ENCODE measurements around the gene CYP4F2.
"Not testable (repeated sequence)": the region's sequence is repeated elsewhere in the genome, so short reads cannot be mapped to it uniquely, and the experiment has no call there.

The CYP4F2 gene

DNA sequence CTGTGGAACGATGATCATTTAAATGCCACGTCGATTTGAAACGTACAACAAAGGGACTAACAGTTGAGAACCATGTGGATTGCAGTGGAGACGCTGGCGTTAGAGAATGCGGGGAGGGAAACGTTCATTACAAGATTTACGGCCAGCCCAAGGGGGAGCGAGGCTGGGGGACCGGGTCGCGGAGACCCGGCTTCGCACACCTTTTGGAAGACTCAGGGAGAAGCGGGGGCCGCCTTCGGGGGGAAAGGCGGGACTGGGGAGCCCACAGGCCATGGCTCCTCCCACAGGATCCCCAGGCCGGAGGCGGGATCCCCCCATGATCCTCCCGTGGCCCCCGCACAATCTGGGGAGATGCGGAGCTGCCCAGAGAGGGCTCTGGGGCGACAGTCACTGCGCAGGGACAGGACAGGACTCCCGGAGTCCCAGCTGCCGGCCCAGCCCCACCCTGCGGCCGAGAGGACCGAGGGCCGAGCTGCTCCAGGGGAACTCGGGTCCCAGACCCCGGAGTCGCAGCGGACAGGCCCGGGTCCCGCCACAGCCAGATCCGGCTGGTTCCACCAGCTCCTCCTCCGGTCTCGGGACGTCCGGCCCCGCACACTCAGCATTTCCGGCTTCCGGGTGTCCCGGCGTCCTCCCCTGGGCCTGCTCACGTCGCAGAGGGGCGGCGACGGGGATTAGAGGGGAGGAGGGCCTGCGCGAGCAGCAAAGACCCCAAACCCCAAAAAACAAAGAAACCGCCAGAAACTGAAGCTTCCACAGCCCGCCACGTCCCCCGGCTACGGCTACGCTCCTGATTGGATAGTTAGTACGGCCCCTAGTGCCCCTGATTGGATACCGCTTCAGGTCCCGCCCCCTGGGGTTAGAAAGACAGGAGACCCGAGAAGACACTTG lies 61.3 kb downstream of the CYP4F2 start:
- Histone ChIP-seq H3K4me2 (peak overlapping the region; percentile 80 to 97 (median 94)), H3K36me3 (no peaks in the 10 kb centered on the region), H3K9me3 (replicated peaks in 1 of 11) (peaks cover 0 to 9% (median 0%) of the 10 kb centered on the region in 11 experiments; a peak in 4 of 22 replicates), H3K4me3 (peak overlapping the region; percentile 74 to 86 (median 80)), H3K4me1 (peaks cover 17 to 43% (median 24%) of the 10 kb centered on the region in 10 experiments), H3K27ac (peak overlapping the region; percentile 98 to 100 (median 99)), H3K27me3 (no peaks in the 10 kb centered on the region), H4K20me1 (no peaks in the 10 kb centered on the region), H3K9ac (peak overlapping the region; percentile 97 to 99 (median 99))
- TF ChIP-seq Cebpa-rat (IDR thresholded peaks at IDR 0.05): no peak

DNA sequence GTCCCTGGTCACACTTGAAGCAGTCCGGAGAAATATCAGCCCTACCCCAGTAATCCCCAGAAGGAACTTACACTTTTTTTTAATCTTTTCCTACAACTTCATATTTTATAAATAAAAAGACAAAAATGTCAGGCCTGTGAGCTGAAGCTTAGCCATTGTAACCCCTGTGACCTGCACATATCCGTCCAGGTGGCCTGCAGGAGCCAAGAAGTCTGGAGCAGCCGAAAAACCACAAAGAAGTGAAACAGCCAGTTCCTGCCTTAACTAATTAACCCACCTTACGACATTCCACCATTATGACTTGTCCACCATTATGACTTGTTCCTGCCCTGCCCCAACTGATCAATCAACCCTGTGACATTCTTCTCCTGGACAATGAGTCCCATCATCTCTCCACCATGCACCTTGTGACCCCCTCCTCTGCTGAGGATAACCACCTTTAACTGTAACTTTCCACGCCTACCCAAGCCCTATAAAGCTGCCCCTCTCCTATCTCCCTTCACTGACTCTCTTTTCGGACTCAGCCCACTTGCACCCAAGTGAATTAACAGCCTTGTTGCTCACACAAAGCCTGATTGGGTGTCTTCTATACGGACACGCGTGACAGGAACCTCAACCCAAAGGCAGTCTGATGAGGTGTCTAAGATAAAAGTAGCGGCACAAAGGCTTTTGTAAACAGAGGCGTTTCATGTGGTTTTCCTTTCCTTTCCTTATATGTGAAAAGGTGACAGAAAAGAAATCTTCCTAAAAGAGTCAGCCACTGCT lies 62.1 kb downstream of the CYP4F2 start:
- Histone ChIP-seq H3K4me1 (peaks cover 17 to 43% (median 24%) of the 10 kb centered on the region in 10 experiments), H3K4me3 (peak overlapping the region; percentile 74 to 86 (median 80)), H3K4me2 (peak overlapping the region; percentile 80 to 97 (median 94)), H3K27ac (peak overlapping the region; percentile 98 to 100 (median 99)), H3K9ac (peak overlapping the region; percentile 97 to 99 (median 99))
- H4K20me1 ChIP-seq; H3K36me3 ChIP-seq; H3K27me3 ChIP-seq; H3K9me3 ChIP-seq (replicated peaks in 1 of 11): not testable (repeated sequence)

DNA sequence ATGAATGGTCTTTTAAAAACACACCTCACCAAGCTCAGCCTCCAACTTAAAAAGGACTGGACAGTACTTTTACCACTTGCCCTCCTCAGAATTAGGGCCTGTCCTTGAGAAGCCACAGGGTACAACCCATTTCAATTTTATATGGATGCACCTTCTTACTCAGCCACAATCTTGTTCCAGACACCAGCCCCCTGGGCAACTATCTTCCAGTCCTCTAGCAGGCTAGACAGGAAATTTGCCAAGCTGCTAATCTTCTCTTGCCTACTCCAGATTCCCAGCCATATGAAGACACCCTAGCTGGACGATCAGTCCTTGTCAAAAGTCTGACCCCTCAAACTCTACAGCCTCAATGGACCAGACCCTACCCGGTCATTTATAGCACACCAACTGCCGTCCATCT lies 63.6 kb downstream of the CYP4F2 start:
- H4K20me1 ChIP-seq; H3K27me3 ChIP-seq; H3K4me2 ChIP-seq; H3K36me3 ChIP-seq; H3K27ac ChIP-seq; H3K9ac ChIP-seq; H3K4me3 ChIP-seq; H3K9me3 ChIP-seq (replicated peaks in 1 of 11): not testable (repeated sequence)
- peaks cover 17 to 35% (median 24%) of the 10 kb centered on the region in 10 experiments for H3K4me1 ChIP-seq

GRCh38 chr19:15831626-15832025 lies 66.2 kb downstream of the CYP4F2 start:
- Histone ChIP-seq H3K9me3 (replicated peaks in 1 of 11) (no peaks in the 10 kb centered on the region), H3K36me3 (no peaks in the 10 kb centered on the region), H3K27ac (no peak overlapping the region), H3K27me3 (no peaks in the 10 kb centered on the region), H3K9ac (no peak overlapping the region), H3K4me3 (no peak overlapping the region), H3K4me2 (no peak overlapping the region), H3K4me1 (peaks cover 7 to 28% (median 23%) of the 10 kb centered on the region in 10 experiments), H4K20me1 (no peaks in the 10 kb centered on the region)
- TF ChIP-seq Cebpa-rat (IDR thresholded peaks at IDR 0.05): no peak

DNA sequence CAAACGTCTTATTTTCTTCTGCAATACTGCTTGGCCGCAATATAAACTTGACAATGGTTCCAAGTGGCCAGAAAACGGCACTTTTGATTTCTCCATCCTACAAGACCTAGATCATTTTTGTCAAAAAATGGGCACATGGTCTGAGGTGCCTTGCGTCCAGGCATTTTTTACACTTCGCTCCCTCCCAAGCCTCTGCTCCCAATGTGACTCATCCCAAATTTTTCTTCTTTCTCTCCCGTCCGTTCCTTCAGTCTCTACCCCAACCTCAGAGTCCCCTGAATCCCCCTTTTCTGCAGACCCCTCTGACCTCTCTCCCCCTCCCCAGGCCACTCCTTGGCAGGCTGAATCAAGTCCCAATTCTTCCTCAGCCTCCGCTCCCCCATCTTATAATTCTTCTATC lies 68.1 kb downstream of the CYP4F2 start:
- H3K4me1 ChIP-seq: peaks cover 0 to 14% (median 11%) of the 10 kb centered on the region in 10 experiments; a peak in 16 of 20 replicates
- no peak overlapping the region for H3K9ac ChIP-seq
- H3K27me3 ChIP-seq: no peaks in the 10 kb centered on the region
- H3K36me3 ChIP-seq: no peaks in the 10 kb centered on the region
- H3K4me3 ChIP-seq: no peak overlapping the region
- H4K20me1 ChIP-seq: no peaks in the 10 kb centered on the region
- no peak overlapping the region for H3K27ac ChIP-seq
- no peak overlapping the region for H3K4me2 ChIP-seq
- H3K9me3 ChIP-seq (replicated peaks in 1 of 11): no peaks in the 10 kb centered on the region
- no peak for TF ChIP-seq Cebpa-rat (IDR thresholded peaks at IDR 0.05)

- TF ChIP-seq Cebpa-rat (IDR thresholded peaks at IDR 0.05): no peak
- Histone ChIP-seq H3K9ac (no peak overlapping the region), H3K9me3 (replicated peaks in 1 of 11) (no peaks in the 10 kb centered on the region), H3K27me3 (no peaks in the 10 kb centered on the region), H3K4me3 (no peak overlapping the region), H3K4me2 (peak overlapping the region in 5 of 11 experiments; percentile 33 to 76 (median 69); a peak in 7 of 22 replicates), H3K36me3 (no peaks in the 10 kb centered on the region), H3K4me1 (peaks cover 0 to 14% (median 11%) of the 10 kb centered on the region in 10 experiments; a peak in 16 of 20 replicates), H3K27ac (no peak overlapping the region), H4K20me1 (no peaks in the 10 kb centered on the region)
Measured at GRCh38 chr19:15829306-15829698, 68.6 kb downstream of the CYP4F2 start.

DNA sequence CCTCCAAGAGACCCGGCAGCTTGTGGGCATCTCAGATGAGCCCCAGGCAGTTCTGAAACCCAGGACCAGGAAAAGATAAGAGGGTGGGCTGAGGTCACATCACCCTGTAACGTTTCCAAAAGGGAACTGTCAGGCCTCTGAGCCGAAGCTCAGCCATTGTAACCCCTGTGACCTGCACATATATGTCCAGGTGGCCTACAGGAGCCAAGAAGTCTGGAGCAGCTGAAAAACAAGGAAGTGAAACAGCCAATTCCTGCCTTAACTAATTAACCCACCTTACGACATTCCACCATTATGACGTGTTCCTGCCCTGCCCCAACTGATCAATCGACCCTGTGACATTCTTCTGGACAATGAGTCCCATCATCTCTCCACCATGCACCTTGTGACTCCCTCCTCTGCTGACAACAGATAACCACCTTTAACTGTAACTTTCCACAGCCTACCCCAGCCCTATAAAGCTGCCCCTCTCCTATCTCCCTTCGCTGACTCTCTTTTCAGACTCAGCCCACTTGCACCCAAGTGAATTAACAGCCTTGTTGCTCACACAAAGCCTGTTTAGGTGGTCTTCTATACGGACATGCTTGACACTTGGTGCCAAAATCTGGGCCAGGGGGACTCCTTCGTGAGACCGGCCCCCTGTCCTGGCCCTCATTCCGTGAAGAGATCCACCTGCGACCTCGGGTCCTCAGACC lies 69.1 kb downstream of the CYP4F2 start:
- H3K9ac ChIP-seq; H4K20me1 ChIP-seq; H3K27me3 ChIP-seq; H3K36me3 ChIP-seq; H3K4me3 ChIP-seq; H3K9me3 ChIP-seq (replicated peaks in 1 of 11): not testable (repeated sequence)
- Histone ChIP-seq H3K4me2 (peak overlapping the region in 10 of 11 experiments; percentile 29 to 76 (median 56); a peak in 18 of 22 replicates), H3K4me1 (peaks cover 0 to 14% (median 11%) of the 10 kb centered on the region in 10 experiments; a peak in 16 of 20 replicates), H3K27ac (peak overlapping the region in 3 of 11 experiments; percentile 8 to 18 (median 11); a peak in 1 of 22 replicates)

DNA sequence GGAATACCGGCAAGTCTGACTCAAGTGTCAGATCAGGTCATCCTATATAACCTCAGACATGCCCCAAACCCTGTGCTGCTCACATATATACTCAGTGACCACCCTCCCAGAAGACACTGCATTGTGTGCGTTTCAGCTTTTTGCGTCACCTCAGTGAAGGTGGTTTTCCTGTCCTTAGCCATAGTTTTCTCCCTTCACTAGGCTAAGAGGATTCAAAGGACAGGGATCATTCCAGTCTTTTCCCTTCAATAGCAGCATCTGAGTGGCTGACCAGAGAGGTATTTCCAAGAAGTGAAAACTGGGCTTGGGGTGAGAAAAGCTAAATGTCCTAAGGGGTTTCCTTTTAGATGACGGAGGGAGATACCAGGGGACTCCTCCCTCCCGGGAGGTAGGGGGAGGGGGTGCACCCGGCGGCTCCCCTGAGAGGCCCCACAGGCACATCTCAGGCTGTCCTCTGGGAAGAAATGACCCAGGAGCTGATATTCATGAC lies 69.7 kb downstream of the CYP4F2 start:
- no peaks in the 10 kb centered on the region for H3K27me3 ChIP-seq
- H3K4me1 ChIP-seq: peaks cover 0 to 14% (median 11%) of the 10 kb centered on the region in 10 experiments; a peak in 16 of 20 replicates
- no peaks in the 10 kb centered on the region for H3K9me3 ChIP-seq (replicated peaks in 1 of 11)
- H3K4me2 ChIP-seq: peak overlapping the region in 9 of 11 experiments; percentile 33 to 76 (median 60); a peak in 17 of 22 replicates
- H3K4me3 ChIP-seq: no peak overlapping the region
- H3K27ac ChIP-seq: peak overlapping the region in 3 of 11 experiments; percentile 8 to 18 (median 11); a peak in 1 of 22 replicates
- H3K36me3 ChIP-seq: no peaks in the 10 kb centered on the region
- TF ChIP-seq Cebpa-rat (IDR thresholded peaks at IDR 0.05): no peak
- no peak overlapping the region for H3K9ac ChIP-seq
- no peaks in the 10 kb centered on the region for H4K20me1 ChIP-seq

Measured in BLaER1 treated with 17β-estradiol and CSF1 and Interleukin-3, amounts not matched to agents 10 nM and 100 nM (cell line).